ENCODE results near the gene KLK11. TPM values are rescaled to one million over a fixed set of nuclear protein-coding genes. Genes with fewer than 3 reads are reported as not detected.

Gene KLK11, protein sequence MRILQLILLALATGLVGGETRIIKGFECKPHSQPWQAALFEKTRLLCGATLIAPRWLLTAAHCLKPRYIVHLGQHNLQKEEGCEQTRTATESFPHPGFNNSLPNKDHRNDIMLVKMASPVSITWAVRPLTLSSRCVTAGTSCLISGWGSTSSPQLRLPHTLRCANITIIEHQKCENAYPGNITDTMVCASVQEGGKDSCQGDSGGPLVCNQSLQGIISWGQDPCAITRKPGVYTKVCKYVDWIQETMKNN
- not detected for total RNA-seq
- under 1 TPM in 2 of 3 donors, not detected in 1; 0.09 to 0.29 TPM for polyA plus RNA-seq
- long read RNA-seq, donor 1, partial matches to known transcripts, result 0 of 1 reads
- long read RNA-seq, donor 1, other reads (novel, unspliced or antisense), result 0 of 1 reads
- long read RNA-seq, donor 2, partial matches to known transcripts, result 0 of 1 reads
- long read RNA-seq, donor 2, other reads (novel, unspliced or antisense), result 0 of 1 reads

DNA sequence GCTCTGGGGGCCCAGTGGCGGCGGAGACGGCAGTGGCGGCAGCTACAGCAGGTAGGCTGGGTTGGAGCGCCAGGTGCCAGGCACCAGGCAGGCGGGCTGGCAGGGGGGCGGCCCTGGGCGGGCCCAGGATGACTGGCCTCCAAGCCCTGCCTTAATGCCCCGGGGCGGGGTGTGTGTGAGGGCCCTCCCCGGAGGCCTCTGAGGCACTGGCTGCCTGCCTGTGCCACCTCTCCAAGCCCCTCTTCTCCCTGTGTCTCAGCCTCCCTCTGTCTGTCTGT lies at the start of gene KLK11:
TSS of gene KLK11 (minus strand) at position 63 of the 278 bp plus-strand sequence. CDS start 985 bp downstream, outside the sequence.
- Histone ChIP-seq H3K9me3 (no peaks in the 10 kb centered on the region), H3K4me1 (no peaks in the 10 kb centered on the region), H3K36me3 (no peaks in the 10 kb centered on the region), H3K4me3 (no peak within 1 kb of the TSS), H3K27me3 (replicated peaks in 1 of 7) (peaks cover 0 to 92% (median 25%) of the 10 kb centered on the region in 7 donors), H3K27ac (no peak within 1 kb of the TSS)
- TF ChIP-seq POLR2AphosphoS5 (IDR thresholded peaks at IDR 0.05) (no peak), POLR2A (IDR thresholded peaks at IDR 0.05) (no peak)
- TF ChIP-seq, protein P1, sequence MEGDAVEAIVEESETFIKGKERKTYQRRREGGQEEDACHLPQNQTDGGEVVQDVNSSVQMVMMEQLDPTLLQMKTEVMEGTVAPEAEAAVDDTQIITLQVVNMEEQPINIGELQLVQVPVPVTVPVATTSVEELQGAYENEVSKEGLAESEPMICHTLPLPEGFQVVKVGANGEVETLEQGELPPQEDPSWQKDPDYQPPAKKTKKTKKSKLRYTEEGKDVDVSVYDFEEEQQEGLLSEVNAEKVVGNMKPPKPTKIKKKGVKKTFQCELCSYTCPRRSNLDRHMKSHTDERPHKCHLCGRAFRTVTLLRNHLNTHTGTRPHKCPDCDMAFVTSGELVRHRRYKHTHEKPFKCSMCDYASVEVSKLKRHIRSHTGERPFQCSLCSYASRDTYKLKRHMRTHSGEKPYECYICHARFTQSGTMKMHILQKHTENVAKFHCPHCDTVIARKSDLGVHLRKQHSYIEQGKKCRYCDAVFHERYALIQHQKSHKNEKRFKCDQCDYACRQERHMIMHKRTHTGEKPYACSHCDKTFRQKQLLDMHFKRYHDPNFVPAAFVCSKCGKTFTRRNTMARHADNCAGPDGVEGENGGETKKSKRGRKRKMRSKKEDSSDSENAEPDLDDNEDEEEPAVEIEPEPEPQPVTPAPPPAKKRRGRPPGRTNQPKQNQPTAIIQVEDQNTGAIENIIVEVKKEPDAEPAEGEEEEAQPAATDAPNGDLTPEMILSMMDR (IDR thresholded peaks at IDR 0.05 in 8 of 11, conservative IDR thresholded peaks at IDR 0.05 in 3 of 11), result no peak
- intact Hi-C loops (cut with DNase I; ENCODE audit: low total_unique reads), result no loop called here
- WGBS, 5 donors, result 62 to 91% (median 81%) methylated on average over 5 to 11 of the region's 11 CpGs
- no peak for DNase-seq

DNA sequence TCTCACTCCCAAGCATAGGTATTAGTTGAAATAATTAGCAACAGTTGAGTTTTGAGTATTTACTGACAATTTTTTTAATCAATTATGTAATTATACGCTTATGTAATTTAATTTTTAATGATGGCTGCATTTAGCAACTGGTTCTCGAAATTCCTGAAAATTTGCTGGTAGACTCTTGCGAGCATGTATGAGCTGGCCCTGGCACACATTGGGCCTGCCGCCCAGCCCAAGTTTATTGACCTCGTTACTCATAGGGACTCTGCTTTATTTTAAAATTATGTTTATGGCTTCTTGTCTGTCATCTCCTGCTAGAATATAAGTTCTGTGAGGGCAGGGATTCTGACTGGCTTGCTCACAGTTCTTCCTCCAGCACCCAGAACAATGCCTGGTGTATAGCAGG lies 49.6 kb upstream of the KLK11 start:
- DNase-seq, result no peak
- no peaks in the 10 kb centered on the region for H3K4me1 ChIP-seq
- no peak overlapping the region for H3K27ac ChIP-seq
- peaks cover 4 to 24% (median 18%) of the 10 kb centered on the region in 8 donors for H3K9me3 ChIP-seq
- TF ChIP-seq POLR2A (IDR thresholded peaks at IDR 0.05) (no peak), POLR2AphosphoS5 (IDR thresholded peaks at IDR 0.05) (no peak)
- TF ChIP-seq, protein P1 (IDR thresholded peaks at IDR 0.05 in 8 of 11, conservative IDR thresholded peaks at IDR 0.05 in 3 of 11), result no peak
- H3K36me3 ChIP-seq, result no peaks in the 10 kb centered on the region
- WGBS, 5 donors, result 89 to 93% (median 91%) methylated on average over 5 of the region's 5 CpGs
- peaks cover 0 to 10% (median 0%) of the 10 kb centered on the region in 7 donors for H3K27me3 ChIP-seq (replicated peaks in 1 of 7)
- intact Hi-C loops (cut with DNase I; ENCODE audit: low total_unique reads), result no loop called here
- no peak overlapping the region for H3K4me3 ChIP-seq

DNA sequence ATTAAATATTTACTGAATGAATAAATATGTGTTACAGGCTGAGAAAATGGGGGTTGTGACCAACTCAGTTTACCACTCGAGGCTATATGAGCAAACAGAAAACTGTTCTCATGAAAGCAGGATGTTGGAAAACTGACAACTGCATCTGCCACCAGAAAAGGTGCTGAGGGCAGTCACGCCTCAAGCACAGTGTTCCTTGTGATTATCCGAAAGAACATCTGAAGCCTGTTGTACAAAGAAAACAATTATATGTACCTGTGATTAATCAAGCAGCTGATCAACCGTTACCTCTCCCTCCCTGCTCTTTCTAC lies 44.6 kb upstream of the KLK11 start:
- H3K4me1 ChIP-seq, result no peaks in the 10 kb centered on the region
- no peak overlapping the region for H3K27ac ChIP-seq
- intact Hi-C loops (cut with DNase I; ENCODE audit: low total_unique reads), result no loop called here
- no peak overlapping the region for H3K4me3 ChIP-seq
- no peaks in the 10 kb centered on the region for H3K36me3 ChIP-seq
- TF ChIP-seq, protein P1 (IDR thresholded peaks at IDR 0.05 in 8 of 11, conservative IDR thresholded peaks at IDR 0.05 in 3 of 11), result no peak
- peaks cover 0 to 31% (median 4%) of the 10 kb centered on the region in 7 donors for H3K27me3 ChIP-seq (replicated peaks in 1 of 7)
- WGBS, 5 donors, result 59 to 77% (median 72%) methylated on average over 4 of the region's 4 CpGs
- peaks cover 4 to 24% (median 18%) of the 10 kb centered on the region in 8 donors for H3K9me3 ChIP-seq
- no peak for DNase-seq

DNA sequence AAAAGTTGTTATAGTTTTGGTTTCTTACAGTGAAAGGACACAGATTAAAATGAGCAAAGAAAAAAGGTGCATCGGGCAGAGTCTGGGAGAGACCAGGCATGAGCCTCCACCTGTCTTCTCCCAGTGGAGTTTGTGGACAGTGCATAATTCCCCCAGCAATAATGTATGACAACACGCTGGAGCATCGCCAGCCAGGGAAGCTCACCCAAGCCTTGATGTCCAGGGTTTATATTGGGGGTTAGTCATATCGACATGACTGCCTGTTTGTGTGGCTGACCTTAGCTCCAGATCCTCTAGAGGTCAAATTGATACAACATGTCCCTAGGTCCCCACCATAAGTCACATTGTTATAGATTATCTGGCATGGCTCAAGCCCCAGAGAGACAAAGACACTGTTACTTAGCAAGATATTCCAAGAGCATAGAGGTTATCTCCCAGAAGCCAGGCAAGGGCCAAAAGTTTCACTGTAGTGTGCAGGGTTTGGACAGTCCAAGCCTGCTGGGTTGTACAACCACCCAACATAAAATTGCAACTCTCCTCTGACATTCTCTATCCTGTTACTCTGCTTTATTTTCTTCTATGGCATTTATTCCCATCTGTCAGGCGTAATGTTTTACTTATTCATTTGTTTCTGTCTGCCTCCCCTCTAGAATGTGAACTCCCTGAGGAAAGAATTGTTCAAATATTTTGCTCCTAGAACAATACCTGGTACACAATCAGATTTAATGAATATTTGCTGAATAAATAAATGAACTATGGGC lies 44.1 kb upstream of the KLK11 start:
- Histone ChIP-seq H3K9me3 (peaks cover 4 to 24% (median 18%) of the 10 kb centered on the region in 8 donors), H3K27me3 (replicated peaks in 1 of 7) (peaks cover 0 to 36% (median 10%) of the 10 kb centered on the region in 7 donors), H3K4me3 (no peak overlapping the region), H3K36me3 (no peaks in the 10 kb centered on the region), H3K27ac (no peak overlapping the region), H3K4me1 (no peaks in the 10 kb centered on the region)
- no peak for TF ChIP-seq POLR2A (IDR thresholded peaks at IDR 0.05)
- TF ChIP-seq, protein P1 (IDR thresholded peaks at IDR 0.05 in 8 of 11, conservative IDR thresholded peaks at IDR 0.05 in 3 of 11), result no peak
- TF ChIP-seq POLR2AphosphoS5 (IDR thresholded peaks at IDR 0.05), result no peak
- 82 to 94% (median 87%) methylated on average over 5 of the region's 5 CpGs for WGBS, 5 donors
- intact Hi-C loops (cut with DNase I; ENCODE audit: low total_unique reads), result no loop called here
- no peak for DNase-seq
